GM12891 (cell line): ENCODE results near the gene ZFHX3.

ENCODE experiments used
- POLR2A ChIP-seq: IDR thresholded peaks from 2 replicates; pipeline ENCODE4 v1.6.1; 2011; ENCODE audit warnings: low read depth, low read length, control low read depth
- POLR2AphosphoS5 ChIP-seq: IDR thresholded peaks from 2 replicates; pipeline ENCODE4 v1.6.1; 2011; ENCODE audit warnings: low read depth, low read length, control low read depth
- SPI1 ChIP-seq: IDR thresholded peaks from 2 replicates; pipeline ENCODE4 v1.6.1; 2011; ENCODE audit warnings: low read depth, low read length, control low read depth
- TAF1 ChIP-seq: IDR thresholded peaks from 2 replicates; pipeline ENCODE4 v1.6.1; 2011; ENCODE audit warnings: low read depth, low read length, control low read depth

DNA sequence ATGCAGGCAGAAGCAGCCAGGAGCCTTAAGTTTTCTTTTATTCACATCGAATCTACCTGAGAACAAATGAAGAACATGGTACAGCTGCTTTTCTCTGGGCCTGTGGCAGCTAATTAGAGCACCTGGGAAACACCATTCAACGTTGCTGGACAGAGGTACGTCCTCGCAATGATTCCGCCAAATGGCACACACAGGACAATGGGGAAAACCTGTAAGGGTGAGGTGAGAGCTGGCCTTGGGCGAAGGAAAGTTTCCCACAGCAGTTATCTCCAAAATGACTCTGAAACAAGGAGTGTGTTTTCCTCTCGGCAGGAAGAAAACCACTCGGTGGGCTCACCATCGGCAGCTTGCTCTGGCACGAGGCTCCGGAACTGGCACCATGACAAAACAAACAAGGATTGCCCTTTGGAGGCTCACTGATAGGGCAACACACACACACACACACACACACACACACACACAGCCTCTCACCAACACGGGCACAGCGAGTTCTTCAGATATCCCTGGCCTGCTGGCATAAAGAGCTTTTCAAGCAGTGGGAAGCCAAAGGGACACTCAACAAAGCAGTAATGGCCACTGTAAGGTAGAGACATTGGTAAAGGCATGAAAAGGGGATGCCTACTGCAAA is 73.7 kb downstream of the ZFHX3 start:
- TF ChIP-seq POLR2A (no peak), TAF1 (no peak), POLR2AphosphoS5 (no peak), SPI1 (no peak)
